Endothelial cell (in vitro differentiated cells): ENCODE results near the gene SEMA6A. TPM values are rescaled to one million over a fixed set of nuclear protein-coding genes. Genes with fewer than 3 reads are reported as not detected.
A peak's percentile ranks its signal among the peaks of the same experiment; 100 is the strongest.
"Not testable (repeated sequence)": the region's sequence is repeated elsewhere in the genome, so short reads cannot be mapped to it uniquely, and the experiment has no call there.

Source experiments
- DNase-seq: peaks from one replicate; pipeline ENCODE4 v3.0.0; 2021; ENCODE audit warnings: low spot score
- H3K27ac Mint-ChIP-seq: one replicate; pipeline ENCODE4 v1.8.0; 2021; ENCODE audit warnings: mixed read lengths, inconsistent platforms; ENCODE audit not compliant: unreplicated experiment
- H3K27me3 Mint-ChIP-seq: one replicate; pipeline ENCODE4 v1.8.0; 2021; ENCODE audit warnings: mild to moderate bottlenecking, moderate library complexity, mixed read lengths, inconsistent platforms; ENCODE audit not compliant: unreplicated experiment
- H3K36me3 Mint-ChIP-seq: one replicate; pipeline ENCODE4 v1.8.0; 2021; ENCODE audit warnings: mild to moderate bottlenecking, low read depth, mixed read lengths, inconsistent platforms; ENCODE audit not compliant: unreplicated experiment
- H3K4me1 Mint-ChIP-seq: one replicate; pipeline ENCODE4 v1.8.0; 2021; ENCODE audit warnings: mild to moderate bottlenecking, mixed read lengths, inconsistent platforms; ENCODE audit not compliant: unreplicated experiment
- H3K4me3 Mint-ChIP-seq: one replicate; pipeline ENCODE4 v1.8.0; 2021; ENCODE audit warnings: mild to moderate bottlenecking, mixed read lengths, inconsistent platforms; ENCODE audit not compliant: unreplicated experiment
- H3K9me3 Mint-ChIP-seq: one replicate; pipeline ENCODE4 v1.8.0; 2021; ENCODE audit warnings: mixed read lengths, inconsistent platforms; ENCODE audit not compliant: unreplicated experiment
- total RNA-seq: library from RNA; stranded (reverse); fragmentation: NEBNext Ultra II Directional; extraction: Animal tissue kit (Norgen Biotek cat#: 25700); gene quantifications from one replicate; pipeline ENCODE4 v1.2.1, GENCODE V29; 2021; ENCODE audit not compliant: unreplicated experiment
- TF ChIP-seq, protein P1 (sequence below): fragments of 200-600 bp; sonication (generic); IDR thresholded peaks from one replicate; pipeline ENCODE4 v1.5.0; 2021; ENCODE audit warnings: antibody characterized with exemption; ENCODE audit not compliant: unreplicated experiment

Gene SEMA6A
- total RNA-seq, 1 donor from 2014 or later: 180 TPM

DNA sequence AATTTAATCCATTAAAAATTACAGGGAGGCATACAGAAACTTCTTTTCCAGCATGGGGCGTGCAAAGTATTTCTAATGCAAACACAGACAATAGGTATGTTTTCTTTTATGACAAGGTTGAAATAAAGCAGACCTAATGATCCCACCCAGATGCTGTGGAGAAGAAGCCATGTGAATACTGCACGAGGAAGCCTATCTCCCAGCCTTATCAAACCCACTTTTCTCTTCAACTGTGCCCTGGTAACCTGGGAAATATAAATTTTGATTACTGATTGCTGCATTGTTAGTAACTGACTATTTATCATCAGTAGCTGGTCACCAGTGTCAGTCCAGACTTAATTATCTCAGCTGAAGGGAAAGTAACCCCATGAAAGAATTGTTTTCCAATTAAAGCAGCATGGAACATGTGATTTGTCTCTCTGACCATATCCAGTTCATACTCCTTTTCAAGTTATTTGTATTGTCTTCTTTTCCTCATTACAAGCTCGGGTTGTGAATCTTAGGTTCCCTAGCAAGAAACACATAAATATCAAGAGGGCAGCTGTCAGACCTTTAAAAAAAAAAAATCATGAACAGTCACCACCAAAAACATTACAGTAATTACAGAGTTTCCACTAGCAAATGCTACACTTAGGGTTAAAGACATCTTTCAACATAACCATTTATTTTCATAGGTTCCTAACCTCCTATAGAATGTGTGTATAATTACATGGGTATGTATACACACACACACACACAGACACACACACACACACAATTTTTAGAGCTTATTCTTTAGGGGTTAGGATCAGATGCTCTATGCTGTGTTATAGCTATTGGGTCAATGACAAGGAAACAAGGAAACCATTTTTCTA lies 50.3 kb downstream of the SEMA6A start:
- H3K36me3 Mint-ChIP-seq: peaks cover 5% of the 10 kb centered on the region
- H3K4me3 Mint-ChIP-seq: no peak overlapping the region
- no peaks in the 10 kb centered on the region for H3K9me3 Mint-ChIP-seq
- peaks cover 64% of the 10 kb centered on the region for H3K4me1 Mint-ChIP-seq
- peaks cover 2% of the 10 kb centered on the region for H3K27me3 Mint-ChIP-seq
- no peak for DNase-seq
- H3K27ac Mint-ChIP-seq: no peak overlapping the region
- TF ChIP-seq, protein P1, sequence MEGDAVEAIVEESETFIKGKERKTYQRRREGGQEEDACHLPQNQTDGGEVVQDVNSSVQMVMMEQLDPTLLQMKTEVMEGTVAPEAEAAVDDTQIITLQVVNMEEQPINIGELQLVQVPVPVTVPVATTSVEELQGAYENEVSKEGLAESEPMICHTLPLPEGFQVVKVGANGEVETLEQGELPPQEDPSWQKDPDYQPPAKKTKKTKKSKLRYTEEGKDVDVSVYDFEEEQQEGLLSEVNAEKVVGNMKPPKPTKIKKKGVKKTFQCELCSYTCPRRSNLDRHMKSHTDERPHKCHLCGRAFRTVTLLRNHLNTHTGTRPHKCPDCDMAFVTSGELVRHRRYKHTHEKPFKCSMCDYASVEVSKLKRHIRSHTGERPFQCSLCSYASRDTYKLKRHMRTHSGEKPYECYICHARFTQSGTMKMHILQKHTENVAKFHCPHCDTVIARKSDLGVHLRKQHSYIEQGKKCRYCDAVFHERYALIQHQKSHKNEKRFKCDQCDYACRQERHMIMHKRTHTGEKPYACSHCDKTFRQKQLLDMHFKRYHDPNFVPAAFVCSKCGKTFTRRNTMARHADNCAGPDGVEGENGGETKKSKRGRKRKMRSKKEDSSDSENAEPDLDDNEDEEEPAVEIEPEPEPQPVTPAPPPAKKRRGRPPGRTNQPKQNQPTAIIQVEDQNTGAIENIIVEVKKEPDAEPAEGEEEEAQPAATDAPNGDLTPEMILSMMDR: no peak

DNA sequence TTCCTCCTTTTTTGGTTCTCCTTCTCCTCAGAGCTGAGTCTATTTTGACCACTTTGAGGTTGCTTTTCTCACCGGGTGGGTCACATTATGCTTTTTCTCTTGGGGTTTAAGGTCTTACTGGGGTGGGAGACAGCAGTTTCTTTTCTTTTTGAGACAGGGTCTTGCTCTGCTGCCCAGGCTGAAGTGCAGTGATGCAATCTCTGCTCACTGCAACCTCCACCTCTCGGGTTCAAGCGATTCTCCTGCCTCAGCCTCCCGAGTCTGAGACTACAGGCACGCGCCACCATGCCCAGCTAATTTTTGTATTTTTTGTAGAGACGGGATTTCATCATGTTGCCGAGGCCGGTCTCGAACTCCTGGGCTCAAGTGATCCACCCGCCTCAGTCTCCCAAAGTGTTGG lies 51.4 kb downstream of the SEMA6A start:
- peaks cover 65% of the 10 kb centered on the region for H3K4me1 Mint-ChIP-seq
- not testable (repeated sequence) for H3K27ac Mint-ChIP-seq, DNase-seq, H3K27me3 Mint-ChIP-seq, H3K36me3 Mint-ChIP-seq, H3K4me3 Mint-ChIP-seq, H3K9me3 Mint-ChIP-seq

DNA sequence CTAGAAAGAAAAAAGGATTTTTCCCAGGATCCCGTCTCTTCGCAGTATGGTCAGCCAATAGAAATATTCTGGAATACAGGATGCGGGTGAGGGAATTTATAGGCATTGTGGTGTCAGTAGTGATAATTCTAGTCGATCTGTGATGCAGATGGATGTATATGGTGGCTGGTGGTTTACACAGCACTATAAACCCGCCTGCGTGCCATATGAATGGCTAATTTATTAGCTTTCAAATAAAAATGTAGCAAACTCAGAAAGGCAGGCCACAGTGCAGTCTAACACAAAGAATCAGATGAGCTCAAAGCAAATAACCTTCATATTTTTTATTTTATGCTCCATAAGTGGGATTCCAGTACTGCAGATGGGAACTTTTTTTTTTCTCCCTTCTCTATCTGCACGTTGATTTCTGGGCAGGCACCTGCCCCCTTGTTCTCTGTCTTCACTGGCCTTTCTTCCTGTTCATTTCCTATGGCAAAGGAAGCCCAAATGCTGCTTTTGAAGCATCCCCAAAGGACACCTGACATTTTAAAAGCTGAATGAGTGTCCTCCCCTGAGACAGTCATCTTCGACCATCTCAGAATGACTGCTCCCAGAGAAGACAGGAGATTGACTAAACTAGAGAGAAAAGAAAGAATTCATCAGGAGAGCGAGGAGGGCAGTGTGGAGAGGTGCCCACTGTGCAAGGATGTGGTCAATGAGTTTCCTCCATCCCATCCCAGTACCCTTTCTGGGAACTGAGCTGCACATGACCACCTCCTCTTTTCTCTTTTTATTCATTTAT lies 52.1 kb downstream of the SEMA6A start:
- peaks cover 67% of the 10 kb centered on the region for H3K4me1 Mint-ChIP-seq

DNA sequence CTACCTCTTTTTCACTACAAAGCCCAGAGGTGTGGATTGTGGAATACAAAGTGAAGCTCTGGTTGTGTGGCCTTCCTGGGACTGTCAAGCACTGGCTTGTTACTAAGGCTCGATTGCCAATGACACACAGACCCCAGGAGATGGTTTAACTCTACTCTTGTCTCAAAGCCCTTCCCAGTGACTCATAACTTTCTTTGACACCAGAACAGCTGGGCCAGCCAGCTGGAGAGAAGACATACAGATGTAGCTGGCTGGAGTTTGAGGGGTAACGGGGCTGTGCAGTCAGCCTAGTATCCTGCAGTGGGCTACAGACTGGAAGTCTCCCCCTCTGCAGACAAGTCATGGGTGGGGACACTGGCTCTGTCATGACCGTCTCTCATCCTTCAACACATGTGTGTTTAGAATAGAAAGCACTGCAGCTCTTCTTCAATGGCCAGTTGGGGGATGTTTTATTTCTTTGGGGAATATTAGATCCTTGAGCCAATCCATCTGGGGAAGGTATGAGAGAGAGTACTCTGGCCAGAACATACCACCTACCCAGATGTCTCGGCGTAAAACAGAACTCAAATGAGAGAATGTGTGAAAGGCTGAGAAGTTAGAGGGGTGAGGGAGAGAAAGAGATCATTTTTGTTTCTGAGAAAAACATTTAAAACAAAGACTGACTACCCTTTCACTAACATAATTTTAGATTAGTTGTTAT lies 53.3 kb downstream of the SEMA6A start:
- no peak for DNase-seq
- Mint-ChIP-seq H3K27me3 (peaks cover 2% of the 10 kb centered on the region), H3K4me1 (peaks cover 72% of the 10 kb centered on the region), H3K27ac (peak overlapping the region; percentile 70), H3K4me3 (no peak overlapping the region), H3K9me3 (no peaks in the 10 kb centered on the region), H3K36me3 (peaks cover 5% of the 10 kb centered on the region)
- TF ChIP-seq, protein P1: no peak

More for the DNA sequence above, 52.1 kb downstream of the SEMA6A start:
- Mint-ChIP-seq H3K36me3 (peaks cover 5% of the 10 kb centered on the region), H3K27me3 (peaks cover 2% of the 10 kb centered on the region), H3K27ac (no peak overlapping the region), H3K9me3 (no peaks in the 10 kb centered on the region), H3K4me3 (no peak overlapping the region)
- TF ChIP-seq, protein P1: no peak
- no peak for DNase-seq

DNA sequence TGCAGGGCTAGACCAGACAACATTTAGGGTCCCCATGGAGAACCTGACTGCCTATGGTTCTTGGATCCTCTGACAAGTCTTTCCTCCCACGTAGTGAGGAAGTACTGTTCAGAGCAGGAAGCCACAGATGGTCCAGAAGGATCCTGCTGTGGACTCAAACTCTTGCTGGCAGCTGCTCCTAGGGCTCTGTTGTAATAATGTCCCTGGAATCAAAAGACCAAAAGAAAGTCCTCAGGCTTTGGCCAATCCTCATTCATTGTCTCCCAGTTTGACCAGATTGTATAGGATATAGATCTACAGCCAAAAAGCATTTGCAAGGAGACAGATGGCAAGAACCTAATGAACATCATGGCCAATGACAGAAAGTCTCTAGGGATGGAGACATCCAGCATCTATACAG lies 53.9 kb downstream of the SEMA6A start:
- no peak for DNase-seq
- Mint-ChIP-seq H3K4me1 (peaks cover 72% of the 10 kb centered on the region), H3K27me3 (peaks cover 2% of the 10 kb centered on the region), H3K9me3 (no peaks in the 10 kb centered on the region), H3K27ac (no peak overlapping the region), H3K36me3 (peaks cover 5% of the 10 kb centered on the region), H3K4me3 (no peak overlapping the region)
- TF ChIP-seq, protein P1: no peak
